HG03342 (cell line): ENCODE results near the gene STARD7.
"Not testable (repeated sequence)": the region's sequence is repeated elsewhere in the genome, so short reads cannot be mapped to it uniquely, and the experiment has no call there.

Experiments
- ATAC-seq: cut with Tn5 transposase; IDR thresholded peaks from one replicate; pipeline ENCODE4 v1.9.1; 2021; ENCODE audit warnings: mild to moderate bottlenecking, moderate library complexity; ENCODE audit not compliant: unreplicated experiment

STARD7 gene

GRCh38 chr2:96150791-96151594, 57.6 kb downstream of the STARD7 start:
- ATAC-seq = no peak

DNA sequence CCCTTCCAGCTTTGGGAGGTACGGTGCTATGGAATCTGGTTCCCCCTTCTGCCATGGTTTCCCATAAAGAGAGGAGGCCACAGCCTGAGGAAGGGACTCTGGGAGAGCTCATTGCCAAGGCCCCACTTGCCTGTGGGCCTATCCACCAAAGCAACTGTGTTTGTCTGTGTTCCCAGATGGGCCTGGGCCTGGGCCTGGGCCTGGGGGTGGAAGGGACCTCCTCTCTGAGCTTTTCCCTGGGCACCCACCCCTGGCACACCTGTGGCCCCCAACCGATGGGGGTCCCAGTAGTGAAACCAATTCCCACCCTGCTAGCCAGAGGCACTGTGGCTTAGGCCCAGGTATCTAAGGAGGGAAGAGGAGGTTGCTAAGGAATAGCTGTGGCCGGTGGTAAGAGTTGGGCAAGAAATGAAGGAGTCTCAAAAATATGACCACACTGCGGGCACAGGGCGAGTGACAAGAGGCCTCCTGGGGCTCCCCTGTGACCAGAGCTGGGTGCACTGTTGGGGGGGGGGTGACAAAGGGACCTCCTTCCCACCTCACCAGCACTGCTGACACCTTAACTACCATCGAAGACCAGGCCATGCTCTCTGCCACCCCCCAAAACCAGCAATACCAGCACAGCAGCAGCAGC, 58.5 kb downstream of the STARD7 start:
- ATAC-seq = no peak

DNA sequence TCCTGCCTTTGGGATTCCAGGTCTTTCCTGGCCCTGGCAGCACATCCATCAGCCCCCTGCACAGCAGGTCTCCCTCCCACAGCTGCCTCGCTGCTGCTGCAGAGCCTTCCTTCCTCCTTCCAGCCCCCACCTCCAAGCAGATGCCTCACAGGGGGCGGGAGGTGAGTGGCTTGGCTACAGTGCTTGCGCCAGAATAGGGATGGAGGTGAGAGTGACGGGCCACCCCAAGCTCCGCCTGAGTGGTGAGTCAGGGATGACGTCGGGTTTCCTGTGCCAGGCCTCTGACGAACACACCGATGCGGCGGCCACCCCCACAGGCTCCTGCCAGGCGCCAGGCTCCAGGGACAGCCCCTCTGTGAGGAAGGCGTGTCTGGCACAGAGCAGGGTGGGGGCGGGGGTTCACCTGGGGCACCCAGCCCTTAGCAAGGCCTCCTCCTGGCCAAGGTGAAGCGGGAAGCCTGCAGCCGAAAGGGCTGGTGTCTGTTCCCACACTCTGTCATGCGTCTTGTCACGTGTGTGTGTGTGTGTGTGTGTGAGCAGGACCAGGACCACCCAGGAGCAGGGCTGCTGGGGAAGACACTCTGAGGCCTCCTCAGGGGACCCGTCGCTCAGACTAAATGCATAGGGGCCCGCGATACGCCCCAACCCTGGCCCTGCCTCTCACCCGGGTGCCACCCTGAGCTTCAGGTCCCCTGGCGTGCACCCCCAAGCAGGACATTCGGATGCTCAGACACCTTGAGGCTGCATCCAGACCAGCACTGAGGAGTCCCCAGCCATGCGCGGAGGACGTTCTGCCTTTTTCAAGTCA, 60.0 kb downstream of the STARD7 start:
- peak; percentile 32 for ATAC-seq

DNA sequence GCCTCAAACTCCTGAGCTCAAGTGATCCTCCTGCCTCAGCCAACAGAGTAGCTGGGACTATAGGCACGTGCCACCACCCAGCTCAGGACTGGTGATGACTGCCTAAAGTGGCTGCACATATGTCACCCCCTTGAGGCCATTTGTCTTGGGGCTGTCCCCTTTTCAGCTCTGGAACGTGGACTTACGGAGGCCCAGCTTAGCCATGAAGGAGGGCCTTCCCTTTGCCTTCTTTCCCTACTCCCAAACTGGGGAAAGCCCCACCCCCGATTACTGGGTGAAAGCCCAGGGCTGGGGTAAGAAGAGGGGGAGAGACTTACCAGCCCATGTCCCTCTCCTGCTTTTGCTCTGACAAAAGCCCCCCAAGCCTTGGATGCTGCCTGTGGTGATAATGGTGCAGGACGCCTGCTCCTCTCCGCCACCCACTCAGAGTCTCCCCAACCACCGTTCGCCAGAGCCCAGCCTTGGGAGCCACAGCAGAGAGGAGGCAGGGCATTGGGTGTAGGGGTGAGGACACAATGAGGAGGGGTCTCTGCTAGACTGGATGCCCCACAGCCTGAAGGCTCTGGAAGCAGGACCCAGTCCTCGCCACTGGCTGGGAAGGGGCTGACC, 60.9 kb downstream of the STARD7 start:
- no peak for ATAC-seq

GRCh38 chr2:96146881-96147592, 61.6 kb downstream of the STARD7 start:
- no peak for ATAC-seq

- ATAC-seq = peak; percentile 28
These were observed 62.3 kb downstream of the STARD7 start for GRCh38 chr2:96146153-96146880.

DNA sequence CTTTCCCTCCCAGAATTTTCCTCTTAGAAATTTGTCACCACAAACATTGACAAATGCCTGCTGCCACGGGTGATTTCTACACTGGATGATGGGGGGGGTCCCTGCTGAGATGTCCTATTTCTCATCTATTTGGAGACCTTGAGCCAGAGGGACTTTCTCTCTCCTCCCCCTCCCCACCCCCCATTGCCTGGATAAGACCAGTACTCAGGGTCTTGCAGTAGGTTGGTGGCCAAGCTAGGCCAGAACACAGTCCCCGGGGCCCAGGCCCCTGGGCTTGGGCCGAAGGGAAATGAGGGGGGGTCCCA, 62.8 kb downstream of the STARD7 start:
- ATAC-seq = no peak

DNA sequence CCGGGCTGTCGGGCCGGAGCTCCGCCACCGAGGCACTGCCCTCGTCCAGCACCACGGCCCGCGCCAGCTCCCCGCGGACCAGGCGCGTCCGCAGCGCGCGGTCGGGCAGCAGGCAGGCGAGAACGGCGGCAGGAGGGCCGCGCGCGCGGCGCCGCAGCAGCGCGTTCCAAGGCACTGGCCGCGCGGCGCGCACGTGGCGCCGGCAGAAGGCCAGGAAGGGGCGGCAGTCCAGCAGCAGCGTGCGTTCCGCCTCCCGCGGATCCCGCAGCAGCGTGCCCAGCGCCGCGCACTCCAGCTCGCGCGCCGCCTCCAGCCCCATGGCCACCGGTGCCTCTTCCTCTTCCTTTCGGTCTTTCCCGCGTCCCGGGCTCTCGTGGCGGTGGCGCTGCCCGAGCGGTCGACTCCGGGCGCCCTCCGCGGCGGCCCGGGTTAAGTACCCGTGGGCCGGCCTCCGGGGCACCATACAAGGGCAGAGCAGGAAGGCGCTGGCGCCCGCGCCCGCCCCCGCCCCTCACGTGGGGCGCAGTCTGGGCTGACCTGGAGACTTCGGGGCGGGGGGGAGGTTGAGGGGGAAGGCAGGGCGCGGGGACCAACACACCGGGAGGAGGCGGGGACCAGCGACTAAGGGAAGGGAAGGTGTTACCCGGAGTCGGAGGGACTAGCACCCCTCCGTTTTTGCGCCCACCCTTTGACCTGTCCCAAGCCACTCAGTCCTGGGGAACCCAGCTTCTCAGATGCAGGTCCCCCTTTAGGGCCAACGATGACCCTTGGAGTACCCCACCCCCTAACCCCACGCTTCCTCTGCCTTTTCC, 63.4 kb downstream of the STARD7 start, which contains the start of gene DUSP2:
Gene DUSP2, minus strand, starts transcription at position 405 of the 812 bp plus-strand sequence. Its CDS starts 86 bp downstream, at position 319.
- ATAC-seq = peak; percentile 57

- peak; percentile 1 for ATAC-seq
These were observed 64.1 kb downstream of the STARD7 start for GRCh38 chr2:96144481-96145035.

GRCh38 chr2:96143848-96144480, 64.7 kb downstream of the STARD7 start:
- no peak for ATAC-seq

GRCh38 chr2:96143231-96143847, 65.3 kb downstream of the STARD7 start:
- no peak for ATAC-seq

GRCh38 chr2:96142217-96143113, 66.2 kb downstream of the STARD7 start:
- ATAC-seq = no peak

- not testable (repeated sequence) for ATAC-seq
These were observed 67.0 kb downstream of the STARD7 start for GRCh38 chr2:96141624-96141967.

GRCh38 chr2:96140941-96141623, 67.5 kb downstream of the STARD7 start:
- no peak for ATAC-seq

DNA sequence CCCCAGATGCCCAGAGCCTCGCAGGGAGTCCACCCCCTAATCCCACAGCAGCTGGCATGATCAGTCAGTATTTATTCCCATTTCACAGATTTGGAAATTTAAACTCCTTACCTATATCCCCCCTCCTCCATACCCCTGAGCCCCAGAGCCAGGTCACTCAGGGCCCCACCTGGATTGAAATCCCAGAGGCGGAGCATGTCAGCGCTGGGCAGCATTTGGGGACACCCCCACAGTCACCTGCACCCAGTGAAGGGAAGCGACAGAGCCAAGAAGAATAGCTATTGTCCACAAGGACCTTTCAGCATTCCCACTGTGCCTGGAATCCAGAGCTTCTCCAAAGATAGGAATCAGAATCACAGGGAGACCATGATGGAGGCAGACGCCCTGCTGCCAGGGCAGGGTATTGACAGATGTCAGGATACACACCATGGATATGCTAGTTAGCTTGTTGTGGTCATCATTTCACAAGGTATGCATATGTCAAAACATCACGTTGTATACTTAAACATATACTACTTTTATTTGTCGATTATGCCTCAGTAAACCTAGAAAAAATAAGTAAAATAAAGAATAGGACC, 69.4 kb downstream of the STARD7 start:
- ATAC-seq = no peak
